ENCODE data around the gene PLXNA2. TPM values are rescaled to one million over a fixed set of nuclear protein-coding genes. Genes with fewer than 3 reads are reported as not detected.
A peak's percentile ranks its signal among the peaks of the same experiment; 100 is the strongest.

Gene PLXNA2
- polyA plus RNA-seq, 2 of the 4 experiments (the other 2 are of a cell fraction): 0.36 to 0.87 TPM

DNA sequence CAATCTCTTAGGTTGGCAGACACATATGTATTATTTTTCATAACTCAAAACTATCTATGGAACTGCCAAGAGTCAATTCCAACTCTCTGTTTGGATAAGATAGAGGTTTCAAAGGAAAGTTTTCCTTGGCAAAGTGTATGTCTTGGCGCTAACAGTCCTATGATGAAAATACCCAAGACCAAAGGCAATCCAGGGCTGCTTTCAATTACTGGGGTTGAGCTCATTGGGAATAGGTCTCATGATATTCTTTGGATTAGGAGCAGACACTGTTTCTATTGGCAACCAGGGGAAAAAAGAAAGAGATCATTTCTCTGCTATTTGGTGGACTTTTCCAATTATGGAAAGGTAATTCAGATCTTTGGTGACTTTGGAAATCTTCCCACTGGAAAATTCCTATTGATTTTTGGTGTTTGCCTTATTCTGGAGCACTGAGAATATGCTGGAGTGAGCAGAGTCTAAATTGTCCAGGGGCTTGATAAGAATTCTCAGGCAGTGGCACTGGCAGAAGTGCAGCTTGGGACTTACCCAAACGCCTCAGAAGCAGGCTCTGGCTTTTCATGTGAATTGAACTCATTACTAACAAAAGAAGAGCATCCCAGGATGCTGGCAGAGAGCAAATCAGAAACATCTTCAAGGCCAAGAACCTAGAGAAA, 20.4 kb upstream of the PLXNA2 start:
- Histone ChIP-seq H3K4me1 (no peaks in the 10 kb centered on the region), H3K4me3 (no peak overlapping the region), H3K27ac (no peak overlapping the region), H3K9me3 (peaks cover 4% of the 10 kb centered on the region; the same call in 1 of the 3 replicates), H3K4me2 (no peak overlapping the region)
- DNase-seq (ENCODE audit: low read depth in 1 of 2, low spot score in 1 of 2): no peak
- ChIA-PET CTCF (interaction anchor here (1.5 to 2.8 kb wide), 3 partner anchors 12 to 242 kb away, joined by 3 to 10 read pairs (median 4); no protein-coding TSS in a partner anchor), POLR2A (no interaction called here)
- 19% methylated on average over 2 of the region's 2 CpGs for WGBS (ENCODE audit: missing lambda C conversion rate)
- no peak for ATAC-seq
- FAIRE-seq: no peak
- no peak for TF ChIP-seq NFE2L2 (conservative IDR thresholded peaks at IDR 0.05; ENCODE audit: low read length)
- no peak for TF ChIP-seq CBX8 (IDR thresholded peaks at IDR 0.05)
- TF ChIP-seq, protein P1, sequence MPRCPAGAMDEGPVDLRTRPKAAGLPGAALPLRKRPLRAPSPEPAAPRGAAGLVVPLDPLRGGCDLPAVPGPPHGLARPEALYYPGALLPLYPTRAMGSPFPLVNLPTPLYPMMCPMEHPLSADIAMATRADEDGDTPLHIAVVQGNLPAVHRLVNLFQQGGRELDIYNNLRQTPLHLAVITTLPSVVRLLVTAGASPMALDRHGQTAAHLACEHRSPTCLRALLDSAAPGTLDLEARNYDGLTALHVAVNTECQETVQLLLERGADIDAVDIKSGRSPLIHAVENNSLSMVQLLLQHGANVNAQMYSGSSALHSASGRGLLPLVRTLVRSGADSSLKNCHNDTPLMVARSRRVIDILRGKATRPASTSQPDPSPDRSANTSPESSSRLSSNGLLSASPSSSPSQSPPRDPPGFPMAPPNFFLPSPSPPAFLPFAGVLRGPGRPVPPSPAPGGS (IDR thresholded peaks at IDR 0.05): no peak
- TF ChIP-seq CEBPB (IDR thresholded peaks at IDR 0.05): no peak
- no peak for TF ChIP-seq KDM5A (IDR thresholded peaks at IDR 0.05)
- no peak for TF ChIP-seq HDAC2 (IDR thresholded peaks at IDR 0.05)
- TF ChIP-seq GATA3 (IDR thresholded peaks at IDR 0.05; ENCODE audit: borderline replicate concordance): no peak

DNA sequence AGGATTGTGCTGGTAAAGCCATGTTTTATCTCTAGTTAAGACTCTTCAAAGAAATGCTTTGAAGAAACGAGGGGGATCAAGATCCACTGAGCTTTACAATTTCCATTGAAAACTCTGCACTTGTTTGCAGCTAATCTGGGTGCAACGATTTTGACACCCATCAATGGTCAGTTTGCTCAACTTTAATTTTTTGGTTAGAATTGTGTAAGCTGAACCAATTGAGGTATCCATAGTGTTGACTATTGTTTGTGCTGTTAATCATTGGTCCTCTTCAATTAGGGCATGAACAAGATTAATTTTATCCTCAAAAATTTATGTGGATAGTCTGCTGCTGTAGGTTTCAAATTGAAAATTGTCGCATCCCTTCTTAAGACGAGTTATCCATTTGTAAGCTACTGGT, 17.7 kb upstream of the PLXNA2 start:
- TF ChIP-seq PHF8 (IDR thresholded peaks at IDR 0.05; ENCODE audit: borderline replicate concordance, low read depth): no peak
- no peak for TF ChIP-seq TFCP2L1 (CRISPR knock-in tag; IDR thresholded peaks at IDR 0.05)
- no peak for TF ChIP-seq ZC3H11A (IDR thresholded peaks at IDR 0.05)
- no peak for TF ChIP-seq HOXB13 (CRISPR knock-in tag; IDR thresholded peaks at IDR 0.05; ENCODE audit: low read depth)
- no peak for TF ChIP-seq FOSB (CRISPR knock-in tag; IDR thresholded peaks at IDR 0.05)
- peak; percentile 17 for TF ChIP-seq ZFP36 (IDR thresholded peaks at IDR 0.05; ENCODE audit: borderline replicate concordance, partially characterized antibody)
- TF ChIP-seq SREBF2 (IDR thresholded peaks at IDR 0.05): no peak
- TF ChIP-seq SMC3 (IDR thresholded peaks at IDR 0.05): no peak
- TF ChIP-seq, protein P1 (IDR thresholded peaks at IDR 0.05): no peak
- peak; percentile 97 for TF ChIP-seq RNF2 (IDR thresholded peaks at IDR 0.05; ENCODE audit: borderline replicate concordance, low read depth)
- TF ChIP-seq ZNF302 (CRISPR knock-in tag; IDR thresholded peaks at IDR 0.05): no peak
- TF ChIP-seq ZSCAN20 (CRISPR knock-in tag; IDR thresholded peaks at IDR 0.05): no peak
- TF ChIP-seq CBX8 (IDR thresholded peaks at IDR 0.05): peak; percentile 95
- no peak for TF ChIP-seq CHD2 (IDR thresholded peaks at IDR 0.05; ENCODE audit: low read length, partially characterized antibody)
- TF ChIP-seq, protein P2, sequence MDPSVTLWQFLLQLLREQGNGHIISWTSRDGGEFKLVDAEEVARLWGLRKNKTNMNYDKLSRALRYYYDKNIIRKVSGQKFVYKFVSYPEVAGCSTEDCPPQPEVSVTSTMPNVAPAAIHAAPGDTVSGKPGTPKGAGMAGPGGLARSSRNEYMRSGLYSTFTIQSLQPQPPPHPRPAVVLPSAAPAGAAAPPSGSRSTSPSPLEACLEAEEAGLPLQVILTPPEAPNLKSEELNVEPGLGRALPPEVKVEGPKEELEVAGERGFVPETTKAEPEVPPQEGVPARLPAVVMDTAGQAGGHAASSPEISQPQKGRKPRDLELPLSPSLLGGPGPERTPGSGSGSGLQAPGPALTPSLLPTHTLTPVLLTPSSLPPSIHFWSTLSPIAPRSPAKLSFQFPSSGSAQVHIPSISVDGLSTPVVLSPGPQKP (IDR thresholded peaks at IDR 0.05; ENCODE audit: low read depth, low read length): no peak
- no peak for TF ChIP-seq JUNB (IDR thresholded peaks at IDR 0.05)
- TF ChIP-seq JUN (IDR thresholded peaks at IDR 0.05): no peak
- TF ChIP-seq, protein P3, sequence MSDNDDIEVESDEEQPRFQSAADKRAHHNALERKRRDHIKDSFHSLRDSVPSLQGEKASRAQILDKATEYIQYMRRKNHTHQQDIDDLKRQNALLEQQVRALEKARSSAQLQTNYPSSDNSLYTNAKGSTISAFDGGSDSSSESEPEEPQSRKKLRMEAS (IDR thresholded peaks at IDR 0.05): no peak
- no peak for TF ChIP-seq MAFK (IDR thresholded peaks at IDR 0.05; ENCODE audit: partially characterized antibody)

More for the DNA sequence above, 17.7 kb upstream of the PLXNA2 start:
- Histone ChIP-seq H3K4me3 (no peak overlapping the region), H3K27ac (no peak overlapping the region), H3K4me1 (no peaks in the 10 kb centered on the region), H3K4me2 (no peak overlapping the region), H3K9me3 (peaks cover 4% of the 10 kb centered on the region; the same call in 1 of the 3 replicates)
- no peak for FAIRE-seq
- ATAC-seq: no peak
- POLR2A ChIA-PET: no interaction called here
- CTCF ChIA-PET: interaction anchor here (0.9 to 2.8 kb wide), 3 partner anchors 10 to 241 kb away, joined by 4 to 10 read pairs (median 5); no protein-coding TSS in a partner anchor
- WGBS (ENCODE audit: missing lambda C conversion rate): 14% methylated on average over 4 of the region's 4 CpGs
- no peak for DNase-seq (ENCODE audit: low read depth in 1 of 2, low spot score in 1 of 2)
